Erythroblast (primary cell): ENCODE measurements around the gene FSTL4.

Experiments
- GATA1 ChIP-seq: IDR thresholded peaks from 2 replicates; pipeline ENCODE4 v1.6.1; 2011; ENCODE audit warnings: low read depth, mild to moderate bottlenecking, control low read depth, low read length, moderate library complexity
- POLR2A ChIP-seq: IDR thresholded peaks from 2 replicates; pipeline ENCODE4 v1.6.1; 2011; ENCODE audit warnings: mild to moderate bottlenecking, low read length

DNA sequence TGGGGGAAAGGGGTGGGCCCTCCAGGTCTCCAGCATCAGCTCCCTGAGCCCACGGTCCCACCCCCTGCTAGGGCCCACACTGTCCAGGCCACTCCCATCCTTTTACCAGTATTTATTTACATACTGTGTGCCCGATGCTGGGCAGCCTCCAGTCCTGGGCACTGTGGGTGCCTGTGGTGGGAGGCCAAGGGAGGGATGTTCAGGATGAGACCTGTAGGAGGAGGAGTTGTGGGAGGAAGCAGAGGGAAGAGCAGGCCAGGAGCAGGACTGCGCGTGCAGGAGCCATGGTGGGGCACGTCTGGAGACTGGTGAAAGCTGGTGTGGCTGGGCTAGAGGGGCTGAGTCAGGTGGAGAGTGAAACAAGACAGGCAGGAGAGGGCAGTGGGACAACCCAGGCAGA, 293.1 kb downstream of the FSTL4 start:
- no peak for TF ChIP-seq POLR2A
- TF ChIP-seq GATA1: no peak
